Stimulated activated naive CD8-positive, alpha-beta T cell treated with anti-CD3 and anti-CD28 coated beads, Interleukin-15, amount 100 ng/mL, for 72 hours (primary cell): ENCODE results near the gene NKAIN2.
"Not testable (repeated sequence)": the region's sequence is repeated elsewhere in the genome, so short reads cannot be mapped to it uniquely, and the experiment has no call there.

Experiments
- ATAC-seq: fragments of 150-1000 bp; cut with Tn5 transposase; 2 replicates; pipeline ENCODE4 v1.10.0; 2021; ENCODE audit warnings: mild to moderate bottlenecking, moderate library complexity
- DNase-seq, 2 donors: peaks; one replicate each; pipeline ENCODE4 v3.0.0; 2021 to 2022
- H3K27ac Mint-ChIP-seq, 2 donors: one replicate each; pipeline ENCODE4 v1.8.0; 2022; ENCODE audit warnings: mild to moderate bottlenecking in 2 of 2, mixed read lengths in 2 of 2, moderate library complexity in 2 of 2
- H3K27me3 Mint-ChIP-seq: one replicate; pipeline ENCODE4 v1.8.0; 2022; ENCODE audit warnings: mixed read lengths
- H3K4me1 Mint-ChIP-seq: one replicate; pipeline ENCODE4 v1.8.0; 2022; ENCODE audit warnings: mild to moderate bottlenecking, mixed read lengths
- H3K4me3 Mint-ChIP-seq, 2 donors: one replicate each; pipeline ENCODE4 v1.8.0; 2022; ENCODE audit warnings: mild to moderate bottlenecking in 2 of 2, mixed read lengths in 2 of 2, moderate library complexity in 1 of 2
- H3K9me3 Mint-ChIP-seq, 2 donors: one replicate each; pipeline ENCODE4 v1.8.0; 2022; ENCODE audit warnings: mixed read lengths in 2 of 2

Gene NKAIN2

GRCh38 chr6:124721331-124721730 is 917.7 kb downstream of the NKAIN2 start:
- Mint-ChIP-seq H3K27me3 (no peaks in the 10 kb centered on the region), H3K27ac (no peak overlapping the region), H3K4me3 (no peak overlapping the region), H3K9me3 (no peaks in the 10 kb centered on the region), H3K4me1 (no peaks in the 10 kb centered on the region)
- DNase-seq = no peak
- no peak for ATAC-seq

GRCh38 chr6:124722141-124722878 is 918.6 kb downstream of the NKAIN2 start:
- Mint-ChIP-seq H3K27me3 (no peaks in the 10 kb centered on the region), H3K27ac (no peak overlapping the region), H3K4me3 (no peak overlapping the region), H3K4me1 (no peaks in the 10 kb centered on the region), H3K9me3 (no peaks in the 10 kb centered on the region)
- no peak for DNase-seq
- no peak for ATAC-seq

GRCh38 chr6:124723671-124724070 is 920.0 kb downstream of the NKAIN2 start:
- no peaks in the 10 kb centered on the region for H3K4me1 Mint-ChIP-seq
- H3K9me3 Mint-ChIP-seq = no peaks in the 10 kb centered on the region
- H3K4me3 Mint-ChIP-seq = no peak overlapping the region
- DNase-seq (no peak), ATAC-seq (no peak)
- H3K27me3 Mint-ChIP-seq = no peaks in the 10 kb centered on the region
- H3K27ac Mint-ChIP-seq = no peak overlapping the region

GRCh38 chr6:124737804-124738203 is 934.1 kb downstream of the NKAIN2 start:
- H3K4me1 Mint-ChIP-seq, ATAC-seq: not testable (repeated sequence)

GRCh38 chr6:124738482-124738881 is 934.8 kb downstream of the NKAIN2 start:
- no peak for DNase-seq
- H3K27ac Mint-ChIP-seq = no peak overlapping the region

More at GRCh38 chr6:124737804-124738203, 934.1 kb downstream of the NKAIN2 start:
- not testable (repeated sequence) for H3K27ac Mint-ChIP-seq, H3K27me3 Mint-ChIP-seq, DNase-seq, H3K4me3 Mint-ChIP-seq
- H3K9me3 Mint-ChIP-seq = peaks cover 11 to 13% of the 10 kb centered on the region in 2 donors

GRCh38 chr6:124741341-124741740 is 937.7 kb downstream of the NKAIN2 start:
- Mint-ChIP-seq H3K27me3 (no peaks in the 10 kb centered on the region), H3K4me1 (no peaks in the 10 kb centered on the region)

More at GRCh38 chr6:124738482-124738881, 934.8 kb downstream of the NKAIN2 start:
- Mint-ChIP-seq H3K4me1 (no peaks in the 10 kb centered on the region), H3K4me3 (no peak overlapping the region), H3K27me3 (no peaks in the 10 kb centered on the region), H3K9me3 (peaks cover 5 to 13% of the 10 kb centered on the region in 2 donors)
- no peak for ATAC-seq

GRCh38 chr6:124742971-124743370 is 939.3 kb downstream of the NKAIN2 start:
- no peak overlapping the region for H3K27ac Mint-ChIP-seq
- DNase-seq = no peak
- no peak overlapping the region for H3K4me3 Mint-ChIP-seq
- no peaks in the 10 kb centered on the region for H3K4me1 Mint-ChIP-seq
- no peaks in the 10 kb centered on the region for H3K27me3 Mint-ChIP-seq
- no peak for ATAC-seq
- peaks cover 0 to 7% of the 10 kb centered on the region in 2 donors for H3K9me3 Mint-ChIP-seq

More at GRCh38 chr6:124741341-124741740, 937.7 kb downstream of the NKAIN2 start:
- DNase-seq (no peak), ATAC-seq (no peak)
- Mint-ChIP-seq H3K9me3 (peaks cover 0 to 7% of the 10 kb centered on the region in 2 donors), H3K27ac (no peak overlapping the region), H3K4me3 (no peak overlapping the region)

- H3K4me1 Mint-ChIP-seq = no peaks in the 10 kb centered on the region
- no peak for DNase-seq
- peaks cover 0 to 7% of the 10 kb centered on the region in 2 donors for H3K9me3 Mint-ChIP-seq
- H3K27me3 Mint-ChIP-seq = no peaks in the 10 kb centered on the region
- no peak overlapping the region for H3K4me3 Mint-ChIP-seq
- H3K27ac Mint-ChIP-seq = no peak overlapping the region
- ATAC-seq = no peak
These were observed 939.8 kb downstream of the NKAIN2 start for GRCh38 chr6:124743420-124743819.

- H3K4me3 Mint-ChIP-seq = no peak overlapping the region
- no peak for DNase-seq
- H3K9me3 Mint-ChIP-seq = no peaks in the 10 kb centered on the region
- no peak overlapping the region for H3K27ac Mint-ChIP-seq
- no peaks in the 10 kb centered on the region for H3K27me3 Mint-ChIP-seq
- no peak for ATAC-seq
- H3K4me1 Mint-ChIP-seq = no peaks in the 10 kb centered on the region
These were observed 943.7 kb downstream of the NKAIN2 start for GRCh38 chr6:124747349-124747748.

- no peaks in the 10 kb centered on the region for H3K27me3 Mint-ChIP-seq
- no peak overlapping the region for H3K4me3 Mint-ChIP-seq
- H3K9me3 Mint-ChIP-seq = no peaks in the 10 kb centered on the region
- no peak overlapping the region for H3K27ac Mint-ChIP-seq
- H3K4me1 Mint-ChIP-seq = no peaks in the 10 kb centered on the region
- DNase-seq (no peak), ATAC-seq (no peak)
These were observed 945.1 kb downstream of the NKAIN2 start for GRCh38 chr6:124748778-124749177.

GRCh38 chr6:124753001-124753400 is 949.3 kb downstream of the NKAIN2 start:
- Mint-ChIP-seq H3K4me1 (no peaks in the 10 kb centered on the region), H3K4me3 (no peak overlapping the region), H3K9me3 (peaks cover 0 to 9% of the 10 kb centered on the region in 2 donors), H3K27me3 (no peaks in the 10 kb centered on the region), H3K27ac (no peak overlapping the region)
- ATAC-seq (no peak), DNase-seq (no peak)

- Mint-ChIP-seq H3K9me3 (peaks cover 0 to 9% of the 10 kb centered on the region in 2 donors), H3K4me3 (no peak overlapping the region), H3K4me1 (no peaks in the 10 kb centered on the region), H3K27me3 (no peaks in the 10 kb centered on the region), H3K27ac (no peak overlapping the region)
- no peak for ATAC-seq
- no peak for DNase-seq
These were observed 950.0 kb downstream of the NKAIN2 start for GRCh38 chr6:124753562-124754105.

- no peak for DNase-seq
- Mint-ChIP-seq H3K4me3 (no peak overlapping the region), H3K27ac (no peak overlapping the region), H3K27me3 (no peaks in the 10 kb centered on the region), H3K9me3 (peaks cover 0 to 9% of the 10 kb centered on the region in 2 donors), H3K4me1 (no peaks in the 10 kb centered on the region)
- ATAC-seq = no peak
These were observed 951.7 kb downstream of the NKAIN2 start for GRCh38 chr6:124755321-124755720.

- DNase-seq = no peak
- Mint-ChIP-seq H3K4me3 (no peak overlapping the region), H3K27me3 (no peaks in the 10 kb centered on the region), H3K27ac (no peak overlapping the region), H3K4me1 (no peaks in the 10 kb centered on the region), H3K9me3 (peaks cover 0 to 9% of the 10 kb centered on the region in 2 donors)
- no peak for ATAC-seq
These were observed 953.9 kb downstream of the NKAIN2 start for GRCh38 chr6:124757560-124757959.

GRCh38 chr6:124758663-124759062 is 955.0 kb downstream of the NKAIN2 start:
- Mint-ChIP-seq H3K4me1 (no peaks in the 10 kb centered on the region), H3K27me3 (no peaks in the 10 kb centered on the region), H3K9me3 (peaks cover 0 to 9% of the 10 kb centered on the region in 2 donors), H3K27ac (no peak overlapping the region), H3K4me3 (no peak overlapping the region)
- no peak for ATAC-seq
- no peak for DNase-seq

- DNase-seq = no peak
- no peak overlapping the region for H3K4me3 Mint-ChIP-seq
- no peak for ATAC-seq
These were observed 961.6 kb downstream of the NKAIN2 start for GRCh38 chr6:124765280-124765679.

More at GRCh38 chr6:124765280-124765679, 961.6 kb downstream of the NKAIN2 start:
- Mint-ChIP-seq H3K4me1 (no peaks in the 10 kb centered on the region), H3K27me3 (no peaks in the 10 kb centered on the region), H3K27ac (no peak overlapping the region), H3K9me3 (no peaks in the 10 kb centered on the region)
